ENCODE measurements around the gene OR10A6. TPM values are rescaled to one million over a fixed set of nuclear protein-coding genes. Genes with fewer than 3 reads are reported as not detected.

The OR10A6 gene
- polyA plus RNA-seq, 1 of the 3 experiments (the other 2 are of a cell fraction), result not detected

DNA sequence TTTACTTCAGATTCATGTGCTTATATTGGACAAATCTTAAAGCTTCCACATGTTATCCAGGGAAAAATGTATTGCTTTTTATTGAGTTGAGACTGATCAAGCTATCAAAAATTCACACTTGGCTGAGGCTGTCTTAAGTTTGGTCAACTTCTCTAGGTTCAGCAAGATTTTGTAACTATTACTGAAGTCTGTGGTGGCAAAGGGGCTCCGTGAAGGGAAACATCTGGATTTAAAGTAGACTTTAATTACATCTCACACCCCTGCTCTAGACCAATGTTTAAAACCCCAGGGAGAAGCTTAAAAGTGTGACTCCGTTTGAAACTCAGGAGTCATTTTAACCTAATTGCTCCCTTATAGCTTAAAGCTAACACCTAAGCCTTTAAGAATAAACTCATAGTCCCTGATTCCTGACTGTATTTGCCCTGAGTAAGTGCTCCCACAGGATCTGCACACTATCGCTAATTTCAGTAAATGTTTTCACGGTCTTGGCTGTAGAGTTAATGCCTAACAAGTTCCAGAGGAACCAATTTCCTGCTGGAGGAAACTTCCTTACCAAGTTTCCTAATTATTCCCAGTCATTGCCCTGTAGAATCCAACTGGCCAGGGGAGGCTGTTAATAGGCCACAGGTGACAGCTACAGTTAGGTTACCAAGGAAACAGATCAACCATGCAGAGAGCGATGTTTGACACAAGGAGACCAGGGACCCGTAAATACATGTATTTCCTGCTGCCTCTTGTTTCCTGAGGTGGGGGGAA lies 40.5 kb downstream of the OR10A6 start:
- Histone ChIP-seq H3F3A (replicated peaks; ENCODE audit: insufficient read depth) (no peaks in the 10 kb centered on the region), H3K4me2 (peak overlapping the region; percentile 57), H3K4me1 (ENCODE audit: control insufficient read depth in 1 of 2, insufficient read depth in 2 of 2, low read depth in 1 of 2, low read length in 1 of 2) (no peaks in the 10 kb centered on the region), H3K27me3 (ENCODE audit: insufficient read depth) (no peaks in the 10 kb centered on the region), H3K9me2 (no peaks in the 10 kb centered on the region), H3K9ac (no peak overlapping the region), H3K27ac (ENCODE audit: low read depth in 2 of 2, low read length in 1 of 2) (no peak overlapping the region), H3K4me3 (ENCODE audit: low read depth in 2 of 2, low read length in 1 of 2) (no peak overlapping the region), H3K36me3 (replicated peaks in 1 of 2; ENCODE audit: control insufficient read depth in 1 of 2, insufficient read depth in 2 of 2, low read length in 1 of 2) (no peaks in the 10 kb centered on the region), H3K79me2 (ENCODE audit: insufficient read depth) (no peaks in the 10 kb centered on the region), H4K20me1 (ENCODE audit: insufficient read depth) (no peaks in the 10 kb centered on the region), H2AFZ (ENCODE audit: low read depth) (peak overlapping the region; percentile 77), H3K9me3 (no peaks in the 10 kb centered on the region)
- no peak for DNase-seq
- CTCF ChIA-PET, result interaction anchor here (1.8 to 7.7 kb wide), 3 partner anchors 14 to 201 kb away, joined by 4 to 76 read pairs (median 28); partner anchors contain the start of gene EIF3F
- WGBS (ENCODE audit: low lambda C conversion rate), result 16% methylated on average over 6 of the region's 6 CpGs
- POLR2A ChIA-PET, result no interaction called here
- no peak for TF ChIP-seq EP300 (IDR thresholded peaks at IDR 0.05; ENCODE audit: borderline replicate concordance in 1 of 2, low read depth in 1 of 2, low read length in 1 of 2)
- 0 out of 2 replicates have a peak, but pooled peaks have one; percentile 5 for TF ChIP-seq TCF12 (IDR thresholded peaks at IDR 0.05)

DNA sequence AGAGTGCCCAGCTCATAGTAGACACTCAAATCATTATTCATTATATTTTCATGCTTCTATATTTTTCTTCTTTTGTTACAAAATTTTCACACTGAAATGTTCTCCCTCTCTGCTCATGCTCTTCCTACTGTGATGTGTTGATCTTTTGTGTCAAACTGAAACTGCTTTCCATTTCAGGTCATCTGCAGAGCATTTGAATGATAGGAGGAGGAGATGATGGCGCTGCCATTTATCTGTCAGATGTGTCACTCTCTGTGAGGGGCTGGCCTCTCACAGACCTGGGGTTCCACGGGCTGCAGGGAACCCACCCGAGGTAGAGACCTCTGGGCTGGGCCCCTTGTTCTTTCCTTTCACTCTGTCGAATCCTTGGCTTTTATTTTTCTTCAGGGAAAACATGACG lies 41.1 kb downstream of the OR10A6 start:
- no peaks in the 10 kb centered on the region for H3K36me3 ChIP-seq (replicated peaks in 1 of 2; ENCODE audit: control insufficient read depth in 1 of 2, insufficient read depth in 2 of 2, low read length in 1 of 2)
- no peaks in the 10 kb centered on the region for H4K20me1 ChIP-seq (ENCODE audit: insufficient read depth)
- H3K9me3 ChIP-seq, result no peaks in the 10 kb centered on the region
- peaks cover 2% of the 10 kb centered on the region for H3F3A ChIP-seq (replicated peaks; ENCODE audit: insufficient read depth)
- H3K9ac ChIP-seq, result no peak overlapping the region
- 7% methylated on average over 5 of the region's 5 CpGs for WGBS (ENCODE audit: low lambda C conversion rate)
- H3K4me1 ChIP-seq (ENCODE audit: control insufficient read depth in 1 of 2, insufficient read depth in 2 of 2, low read depth in 1 of 2, low read length in 1 of 2), result no peaks in the 10 kb centered on the region
- H3K27ac ChIP-seq (ENCODE audit: low read depth in 2 of 2, low read length in 1 of 2), result no peak overlapping the region
- no peak overlapping the region for H3K4me3 ChIP-seq (ENCODE audit: low read depth in 2 of 2, low read length in 1 of 2)
- peak overlapping the region; percentile 77; the same call in 1 of the 2 replicates for H2AFZ ChIP-seq (ENCODE audit: low read depth)
- no peaks in the 10 kb centered on the region for H3K9me2 ChIP-seq
- H3K27me3 ChIP-seq (ENCODE audit: insufficient read depth), result no peaks in the 10 kb centered on the region
- POLR2A ChIA-PET, result no interaction called here
- DNase-seq, result no peak
- TF ChIP-seq MEF2A (IDR thresholded peaks at IDR 0.05; ENCODE audit: borderline replicate concordance, low read depth) (no peak), GATA2 (CRISPR knock-in tag; IDR thresholded peaks at IDR 0.05) (no peak), ELF1 (IDR thresholded peaks at IDR 0.05) (no peak), RCOR1 (IDR thresholded peaks at IDR 0.05; ENCODE audit: low read length) (no peak), JUND (IDR thresholded peaks at IDR 0.05) (no peak), TAF1 (IDR thresholded peaks at IDR 0.05; ENCODE audit: borderline replicate concordance, low read depth, low read length) (no peak), FOXJ3 (CRISPR knock-in tag; IDR thresholded peaks at IDR 0.05) (no peak)
- TF ChIP-seq, protein P1, sequence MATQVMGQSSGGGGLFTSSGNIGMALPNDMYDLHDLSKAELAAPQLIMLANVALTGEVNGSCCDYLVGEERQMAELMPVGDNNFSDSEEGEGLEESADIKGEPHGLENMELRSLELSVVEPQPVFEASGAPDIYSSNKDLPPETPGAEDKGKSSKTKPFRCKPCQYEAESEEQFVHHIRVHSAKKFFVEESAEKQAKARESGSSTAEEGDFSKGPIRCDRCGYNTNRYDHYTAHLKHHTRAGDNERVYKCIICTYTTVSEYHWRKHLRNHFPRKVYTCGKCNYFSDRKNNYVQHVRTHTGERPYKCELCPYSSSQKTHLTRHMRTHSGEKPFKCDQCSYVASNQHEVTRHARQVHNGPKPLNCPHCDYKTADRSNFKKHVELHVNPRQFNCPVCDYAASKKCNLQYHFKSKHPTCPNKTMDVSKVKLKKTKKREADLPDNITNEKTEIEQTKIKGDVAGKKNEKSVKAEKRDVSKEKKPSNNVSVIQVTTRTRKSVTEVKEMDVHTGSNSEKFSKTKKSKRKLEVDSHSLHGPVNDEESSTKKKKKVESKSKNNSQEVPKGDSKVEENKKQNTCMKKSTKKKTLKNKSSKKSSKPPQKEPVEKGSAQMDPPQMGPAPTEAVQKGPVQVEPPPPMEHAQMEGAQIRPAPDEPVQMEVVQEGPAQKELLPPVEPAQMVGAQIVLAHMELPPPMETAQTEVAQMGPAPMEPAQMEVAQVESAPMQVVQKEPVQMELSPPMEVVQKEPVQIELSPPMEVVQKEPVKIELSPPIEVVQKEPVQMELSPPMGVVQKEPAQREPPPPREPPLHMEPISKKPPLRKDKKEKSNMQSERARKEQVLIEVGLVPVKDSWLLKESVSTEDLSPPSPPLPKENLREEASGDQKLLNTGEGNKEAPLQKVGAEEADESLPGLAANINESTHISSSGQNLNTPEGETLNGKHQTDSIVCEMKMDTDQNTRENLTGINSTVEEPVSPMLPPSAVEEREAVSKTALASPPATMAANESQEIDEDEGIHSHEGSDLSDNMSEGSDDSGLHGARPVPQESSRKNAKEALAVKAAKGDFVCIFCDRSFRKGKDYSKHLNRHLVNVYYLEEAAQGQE (IDR thresholded peaks at IDR 0.05; ENCODE audit: low read depth, low read length), result no peak
- TF ChIP-seq, protein P2, sequence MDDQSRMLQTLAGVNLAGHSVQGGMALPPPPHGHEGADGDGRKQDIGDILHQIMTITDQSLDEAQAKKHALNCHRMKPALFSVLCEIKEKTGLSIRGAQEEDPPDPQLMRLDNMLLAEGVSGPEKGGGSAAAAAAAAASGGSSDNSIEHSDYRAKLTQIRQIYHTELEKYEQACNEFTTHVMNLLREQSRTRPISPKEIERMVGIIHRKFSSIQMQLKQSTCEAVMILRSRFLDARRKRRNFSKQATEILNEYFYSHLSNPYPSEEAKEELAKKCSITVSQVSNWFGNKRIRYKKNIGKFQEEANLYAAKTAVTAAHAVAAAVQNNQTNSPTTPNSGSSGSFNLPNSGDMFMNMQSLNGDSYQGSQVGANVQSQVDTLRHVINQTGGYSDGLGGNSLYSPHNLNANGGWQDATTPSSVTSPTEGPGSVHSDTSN (IDR thresholded peaks at IDR 0.05), result no peak
- TF ChIP-seq, protein P3, sequence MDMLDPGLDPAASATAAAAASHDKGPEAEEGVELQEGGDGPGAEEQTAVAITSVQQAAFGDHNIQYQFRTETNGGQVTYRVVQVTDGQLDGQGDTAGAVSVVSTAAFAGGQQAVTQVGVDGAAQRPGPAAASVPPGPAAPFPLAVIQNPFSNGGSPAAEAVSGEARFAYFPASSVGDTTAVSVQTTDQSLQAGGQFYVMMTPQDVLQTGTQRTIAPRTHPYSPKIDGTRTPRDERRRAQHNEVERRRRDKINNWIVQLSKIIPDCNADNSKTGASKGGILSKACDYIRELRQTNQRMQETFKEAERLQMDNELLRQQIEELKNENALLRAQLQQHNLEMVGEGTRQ (IDR thresholded peaks at IDR 0.05; ENCODE audit: borderline replicate concordance, low read depth, low read length), result no peak
- H3K4me2 ChIP-seq, result peak overlapping the region; percentile 57
- CTCF ChIA-PET, result interaction anchor here (4.0 to 7.7 kb wide), 2 partner anchors 15 to 97 kb away, joined by 28 to 76 read pairs; partner anchors contain the start of gene EIF3F
- no peaks in the 10 kb centered on the region for H3K79me2 ChIP-seq (ENCODE audit: insufficient read depth)
